ENCODE results near the gene IFI27L2. TPM values are rescaled to one million over a fixed set of nuclear protein-coding genes. Genes with fewer than 3 reads are reported as not detected.
A peak's percentile ranks its signal among the peaks of the same experiment; 100 is the strongest.

The IFI27L2 gene, protein sequence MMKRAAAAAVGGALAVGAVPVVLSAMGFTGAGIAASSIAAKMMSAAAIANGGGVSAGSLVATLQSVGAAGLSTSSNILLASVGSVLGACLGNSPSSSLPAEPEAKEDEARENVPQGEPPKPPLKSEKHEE
- total RNA-seq (2014; rRNA removed; shearing (Covaris generic)) (94.2 and 102 TPM in 2 replicates), total RNA-seq (2022) (52.6 and 55.1 TPM in 2 replicates), Bru-seq, nascent RNA (percentile 70 among the genes with signal in this experiment), BruChase-seq, experiment 1, labeled RNA remaining after a 6-hour chase (percentile 67 among the genes with signal in this experiment), BruChase-seq, experiment 2, labeled RNA remaining after a 2-hour chase (percentile 58 among the genes with signal in this experiment)
- long read RNA-seq, transcript IFI27L2-201 (4 exons, 511 nt): major isoform, 52 of 69 reads
- long read RNA-seq, transcript IFI27L2-203 (2 exons, 676 nt): minor isoform, 7 of 69 reads
- long read RNA-seq, partial matches to known transcripts: 0 of 69 reads
- long read RNA-seq, other reads (novel, unspliced or antisense): 8 of 69 reads

DNA sequence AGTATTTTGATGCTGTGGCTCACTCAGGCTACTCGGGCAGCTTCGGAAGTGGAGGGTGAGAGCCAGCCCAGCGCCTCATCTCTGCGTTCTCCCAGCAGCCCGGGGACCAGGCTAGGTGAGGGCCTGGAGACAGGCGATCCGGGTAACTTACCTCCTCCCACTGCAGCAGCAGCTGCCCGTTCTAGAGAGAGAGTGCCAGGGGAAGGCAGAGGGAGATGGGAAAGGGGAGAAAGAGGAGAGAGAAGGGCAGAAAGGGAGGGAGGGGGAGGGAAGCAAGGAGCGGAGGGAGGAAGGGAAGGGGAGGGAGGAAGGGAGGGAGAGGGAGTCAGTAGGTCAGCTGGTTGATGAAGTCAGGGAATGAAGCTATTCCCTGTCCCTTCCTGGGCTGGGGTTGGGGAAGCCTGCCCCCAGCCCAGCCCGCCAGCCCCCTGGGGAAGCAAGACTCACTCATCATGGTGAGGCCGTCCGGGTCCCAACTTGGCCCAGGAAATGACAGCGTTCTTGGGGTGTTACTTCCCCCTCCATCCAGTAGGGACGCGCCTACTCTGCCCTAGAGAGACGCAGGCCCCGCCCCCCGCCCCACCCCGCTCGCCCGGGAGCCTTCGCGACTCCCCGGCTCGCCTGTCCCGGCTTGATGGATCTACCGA lies at the start of gene IFI27L2:
IFI27L2 (minus strand) TSS at position 494 of the 647 bp plus-strand sequence; CDS start at position 454, 40 bp downstream.
- ChIA-PET POLR2A (interaction anchor here (0.6 to 1.9 kb wide), 5 partner anchors 11 to 49 kb away, joined by 3 to 7 read pairs (median 4); partner anchors contain the start of genes DDX24 and IFI27L1), CTCF (ENCODE audit: unreplicated experiment) (interaction anchor here (0.7 kb wide), 2 partner anchors 9 to 93 kb away, joined by 3 to 6 read pairs; no protein-coding TSS in a partner anchor)
- Histone ChIP-seq H3K4me3 (ENCODE audit: low read depth, low read length, poor library complexity, severe bottlenecking) (peak within 1 kb of the TSS; percentile 71), H2AFZ (ENCODE audit: low read length) (peak within 1 kb of the TSS; percentile 100), H3K36me3 (ENCODE audit: insufficient read depth, low read length) (no peaks in the 10 kb centered on the region), H3K4me1 (ENCODE audit: insufficient read depth, low read length, poor library complexity, severe bottlenecking) (peaks cover 14% of the 10 kb centered on the region), H3K4me2 (ENCODE audit: low read length) (peak within 1 kb of the TSS; percentile 97), H3K9me2 (ENCODE audit: insufficient read depth, low read length) (no peaks in the 10 kb centered on the region), H3K9me3 (ENCODE audit: low read length) (no peaks in the 10 kb centered on the region), H3K79me2 (ENCODE audit: insufficient read depth, low read depth, low read length) (no peaks in the 10 kb centered on the region), H4K20me1 (ENCODE audit: insufficient read depth, low read length) (no peaks in the 10 kb centered on the region), H3K27ac (ENCODE audit: low read depth, low read length, poor library complexity, severe bottlenecking) (no peak within 1 kb of the TSS)
- intact Hi-C loops (cut with micrococcal nuclease; ENCODE audit: unreplicated experiment): loop anchor here (5.0 kb wide), 1 partner anchor 47 kb away; the partner anchor contains the start of genes DDX24 and IFI27L1
- BruUV-seq (replicated peaks): no TSS peak
- peak; percentile 85 for DNase-seq (ENCODE audit: low spot score)
- no peak for TF ChIP-seq EZH2phosphoT487 (IDR thresholded peaks at IDR 0.05; ENCODE audit: borderline replicate concordance, low read depth, low read length)
- TF ChIP-seq CTCF (conservative IDR thresholded peaks at IDR 0.05; ENCODE audit: low read length): peak; percentile 40; the same call in 1 of the 2 replicates

GRCh38 chr14:94177806-94178205 lies 48.4 kb upstream of the IFI27L2 start:
- Histone ChIP-seq H3K79me2 (ENCODE audit: insufficient read depth, low read depth, low read length) (no peaks in the 10 kb centered on the region), H3K9me3 (ENCODE audit: low read length) (no peaks in the 10 kb centered on the region), H3K4me2 (ENCODE audit: low read length) (no peak overlapping the region), H3K27ac (ENCODE audit: low read depth, low read length, poor library complexity, severe bottlenecking) (no peak overlapping the region), H4K20me1 (ENCODE audit: insufficient read depth, low read length) (no peaks in the 10 kb centered on the region), H3K9me2 (ENCODE audit: insufficient read depth, low read length) (no peaks in the 10 kb centered on the region), H3K4me1 (ENCODE audit: insufficient read depth, low read length, poor library complexity, severe bottlenecking) (peaks cover 4% of the 10 kb centered on the region), H3K36me3 (ENCODE audit: insufficient read depth, low read length) (no peaks in the 10 kb centered on the region), H3K4me3 (ENCODE audit: low read depth, low read length, poor library complexity, severe bottlenecking) (no peak overlapping the region), H2AFZ (ENCODE audit: low read length) (no peak overlapping the region)
- ChIA-PET CTCF (ENCODE audit: unreplicated experiment) (no interaction called here), POLR2A (no interaction called here)
- no TSS peak for BruUV-seq (replicated peaks)
- DNase-seq (ENCODE audit: low spot score): no peak
- TF ChIP-seq EZH2phosphoT487 (IDR thresholded peaks at IDR 0.05; ENCODE audit: borderline replicate concordance, low read depth, low read length): no peak
- no peak for TF ChIP-seq CTCF (conservative IDR thresholded peaks at IDR 0.05; ENCODE audit: low read length)
- intact Hi-C loops (cut with micrococcal nuclease; ENCODE audit: unreplicated experiment): no loop called here
